DND-41 (cell line): ENCODE data around the gene TAS1R3.

ENCODE experiments used
- ATAC-seq: fragments of 200-7000 bp; cut with Tn5 transposase; 3 replicates; pipeline ENCODE4 v1.9.1; 2021; ENCODE audit warnings: low read depth; ENCODE audit not compliant: insufficient read depth
- DNase-seq: peaks from one replicate; pipeline ENCODE4 v3.0.0-alpha.2; 2020
- H2AFZ ChIP-seq: 2 replicates; pipeline ENCODE4 v1.6.0; 2012; ENCODE audit warnings: low read depth, low read length
- H3K27ac ChIP-seq: 2 replicates; pipeline ENCODE4 v1.5.1; 2012; ENCODE audit warnings: low read length, inconsistent platforms
- H3K27me3 ChIP-seq: fragments of 200-600 bp; sonication (generic); 2 replicates; pipeline ENCODE4 v1.6.0; 2012; ENCODE audit warnings: low read length, mild to moderate bottlenecking, inconsistent platforms; ENCODE audit not compliant: insufficient read depth, poor library complexity
- H3K36me3 ChIP-seq: 2 replicates; pipeline ENCODE4 v1.5.1; 2012; ENCODE audit warnings: low read length, inconsistent platforms; ENCODE audit not compliant: insufficient read depth
- H3K4me1 ChIP-seq: 2 replicates; pipeline ENCODE4 v1.5.1; 2012; ENCODE audit warnings: mild to moderate bottlenecking, low read length; ENCODE audit not compliant: insufficient read depth
- H3K4me2 ChIP-seq: 2 replicates; pipeline ENCODE4 v1.6.0; 2012; ENCODE audit warnings: mild to moderate bottlenecking, moderate library complexity, low read length, inconsistent platforms; ENCODE audit not compliant: insufficient read depth
- H3K4me3 ChIP-seq, 2 experiments: fragments of 200-600 bp in 1 of 2; shearing (Covaris generic) in 1 of 2; 2 replicates each; pipeline ENCODE4 v1.5.1; 2012 to 2016; ENCODE audit warnings: inconsistent platforms in 2 of 2, low read length in 2 of 2, mild to moderate bottlenecking in 2 of 2, low read depth in 1 of 2, moderate library complexity in 1 of 2
- H3K79me2 ChIP-seq: 2 replicates; pipeline ENCODE4 v1.6.0; 2012; ENCODE audit warnings: low read length, inconsistent platforms; ENCODE audit not compliant: insufficient read depth
- H3K9ac ChIP-seq: 2 replicates; pipeline ENCODE4 v1.6.0; 2012; ENCODE audit warnings: low read depth, mild to moderate bottlenecking, inconsistent platforms, low read length, moderate library complexity
- H3K9me3 ChIP-seq: 2 replicates; pipeline ENCODE4 v1.5.1; 2012; ENCODE audit warnings: low read length, moderate library complexity, mild to moderate bottlenecking, inconsistent platforms; ENCODE audit not compliant: insufficient read depth, severe bottlenecking
- H4K20me1 ChIP-seq: 2 replicates; pipeline ENCODE4 v1.6.0; 2012; ENCODE audit warnings: low read length; ENCODE audit not compliant: insufficient read depth
- EZH2 ChIP-seq: IDR thresholded peaks from 3 replicates; pipeline ENCODE4 v1.6.1; 2012; ENCODE audit warnings: borderline replicate concordance, low read depth, mild to moderate bottlenecking, moderate library complexity, low read length, inconsistent platforms; ENCODE audit not compliant: severe bottlenecking
- TF ChIP-seq, protein P1 (sequence below): IDR thresholded peaks from 2 replicates; pipeline ENCODE4 v1.5.1; 2012; ENCODE audit warnings: borderline replicate concordance, low read length, moderate library complexity, mild to moderate bottlenecking; ENCODE audit not compliant: poor library complexity, severe bottlenecking; ENCODE audit errors: extremely low read depth

TAS1R3 gene

DNA sequence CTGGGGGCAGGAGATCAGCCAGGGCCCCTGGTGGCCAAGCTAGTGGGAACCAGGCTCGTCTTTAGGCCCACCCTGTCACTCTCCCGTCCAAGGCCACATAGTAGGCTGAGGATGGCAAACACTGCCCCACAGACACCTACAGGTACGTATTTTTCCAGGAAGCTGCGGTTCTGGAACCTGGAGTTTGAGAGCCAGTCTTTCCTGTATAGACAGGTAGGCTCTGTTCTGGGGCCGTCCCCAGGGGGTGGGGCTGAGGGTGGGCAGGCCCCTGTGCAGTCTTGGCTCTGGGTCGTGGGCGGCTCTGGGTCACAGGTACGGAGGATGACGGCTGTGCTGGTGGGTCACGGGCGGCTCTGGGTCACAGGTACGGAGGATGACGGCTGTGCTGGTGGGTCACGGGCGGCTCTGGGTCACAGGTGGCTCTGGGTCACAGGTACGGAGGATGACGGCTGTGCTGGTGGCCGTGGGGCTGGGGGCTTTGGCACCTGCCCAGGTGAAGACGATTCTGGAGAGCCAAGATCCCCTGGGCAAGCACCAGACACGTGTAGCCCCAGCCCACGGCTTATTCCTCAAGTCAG, 20.5 kb upstream of the TAS1R3 start:
- no peak overlapping the region for H2AFZ ChIP-seq
- peak overlapping the region in 1 of 2 experiments; percentile 96; a peak in 1 of 4 replicates for H3K4me3 ChIP-seq
- H3K79me2 ChIP-seq = peaks cover 76% of the 10 kb centered on the region
- H3K36me3 ChIP-seq = peaks cover 67% of the 10 kb centered on the region
- no peak for TF ChIP-seq EZH2
- TF ChIP-seq, protein P1, sequence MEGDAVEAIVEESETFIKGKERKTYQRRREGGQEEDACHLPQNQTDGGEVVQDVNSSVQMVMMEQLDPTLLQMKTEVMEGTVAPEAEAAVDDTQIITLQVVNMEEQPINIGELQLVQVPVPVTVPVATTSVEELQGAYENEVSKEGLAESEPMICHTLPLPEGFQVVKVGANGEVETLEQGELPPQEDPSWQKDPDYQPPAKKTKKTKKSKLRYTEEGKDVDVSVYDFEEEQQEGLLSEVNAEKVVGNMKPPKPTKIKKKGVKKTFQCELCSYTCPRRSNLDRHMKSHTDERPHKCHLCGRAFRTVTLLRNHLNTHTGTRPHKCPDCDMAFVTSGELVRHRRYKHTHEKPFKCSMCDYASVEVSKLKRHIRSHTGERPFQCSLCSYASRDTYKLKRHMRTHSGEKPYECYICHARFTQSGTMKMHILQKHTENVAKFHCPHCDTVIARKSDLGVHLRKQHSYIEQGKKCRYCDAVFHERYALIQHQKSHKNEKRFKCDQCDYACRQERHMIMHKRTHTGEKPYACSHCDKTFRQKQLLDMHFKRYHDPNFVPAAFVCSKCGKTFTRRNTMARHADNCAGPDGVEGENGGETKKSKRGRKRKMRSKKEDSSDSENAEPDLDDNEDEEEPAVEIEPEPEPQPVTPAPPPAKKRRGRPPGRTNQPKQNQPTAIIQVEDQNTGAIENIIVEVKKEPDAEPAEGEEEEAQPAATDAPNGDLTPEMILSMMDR = no peak
- peak overlapping the region; percentile 76; the same call in 1 of the 2 replicates for H3K4me2 ChIP-seq
- H3K9me3 ChIP-seq = no peaks in the 10 kb centered on the region
- no peak overlapping the region for H3K27ac ChIP-seq
- peaks cover 37% of the 10 kb centered on the region for H3K4me1 ChIP-seq
- ATAC-seq (no peak), DNase-seq (no peak)
- H3K27me3 ChIP-seq = no peaks in the 10 kb centered on the region
- H3K9ac ChIP-seq = peak overlapping the region; percentile 96; the same call in 1 of the 2 replicates
- peaks cover 65% of the 10 kb centered on the region for H4K20me1 ChIP-seq

DNA sequence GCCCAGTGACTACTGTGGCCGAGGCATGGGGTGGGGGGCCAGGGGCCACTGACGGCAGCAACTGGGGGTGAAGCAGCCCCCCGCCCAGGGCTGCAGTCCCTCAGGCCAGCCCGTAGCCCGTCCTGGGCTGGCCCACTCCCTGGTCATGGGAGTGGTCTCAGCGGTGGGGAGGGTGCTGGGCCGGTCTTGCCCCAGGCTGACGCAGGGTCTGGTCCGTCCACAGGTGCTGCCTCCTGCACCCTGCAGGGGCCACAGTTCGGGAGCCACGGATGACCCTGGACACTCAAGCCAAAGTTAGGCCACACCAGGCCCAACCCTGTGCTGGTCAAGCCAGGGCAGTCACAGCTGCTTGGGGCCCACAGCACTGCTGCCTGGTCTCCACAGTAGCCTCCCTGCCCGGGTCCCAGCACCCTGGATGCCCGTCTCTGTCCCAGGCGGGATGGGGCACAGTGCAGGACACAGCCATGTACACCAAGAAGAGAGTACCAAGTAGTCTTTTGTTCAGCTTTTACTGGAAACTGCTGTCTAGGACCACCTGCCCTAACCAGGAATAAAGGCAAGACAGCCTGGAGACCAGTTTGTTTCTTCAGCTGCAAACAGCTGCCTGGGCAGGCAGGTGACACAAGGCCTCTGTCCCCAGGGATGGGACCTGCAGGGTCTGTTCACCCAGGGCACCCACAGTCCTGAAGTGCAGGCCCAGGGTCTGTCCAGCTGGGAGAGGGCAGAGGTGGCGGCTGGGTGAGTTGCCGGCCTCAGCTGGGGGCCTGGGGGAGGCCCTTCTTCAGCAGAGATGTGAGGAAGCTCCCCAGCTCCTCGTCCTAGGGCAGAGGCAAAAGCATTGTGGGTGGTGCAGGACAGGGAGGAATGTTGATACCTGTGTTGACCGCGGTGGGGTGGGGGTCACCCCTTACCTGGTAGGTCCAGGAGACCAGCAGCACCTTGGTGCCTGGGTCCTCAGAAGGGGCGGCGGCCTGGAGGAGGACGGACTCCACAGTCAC, 19.7 kb upstream of the TAS1R3 start:
- peaks cover 58% of the 10 kb centered on the region for H4K20me1 ChIP-seq
- no peak overlapping the region for H3K9ac ChIP-seq
- H3K9me3 ChIP-seq = no peaks in the 10 kb centered on the region
- H3K4me1 ChIP-seq = peaks cover 29% of the 10 kb centered on the region
- ATAC-seq = no peak
- H3K36me3 ChIP-seq = peaks cover 71% of the 10 kb centered on the region
- DNase-seq = no peak
- H2AFZ ChIP-seq = no peak overlapping the region
- TF ChIP-seq, protein P1 = no peak
- TF ChIP-seq EZH2 = no peak
- peaks cover 70% of the 10 kb centered on the region for H3K79me2 ChIP-seq
- no peak overlapping the region for H3K4me3 ChIP-seq
- no peak overlapping the region for H3K4me2 ChIP-seq
- no peaks in the 10 kb centered on the region for H3K27me3 ChIP-seq
- no peak overlapping the region for H3K27ac ChIP-seq

DNA sequence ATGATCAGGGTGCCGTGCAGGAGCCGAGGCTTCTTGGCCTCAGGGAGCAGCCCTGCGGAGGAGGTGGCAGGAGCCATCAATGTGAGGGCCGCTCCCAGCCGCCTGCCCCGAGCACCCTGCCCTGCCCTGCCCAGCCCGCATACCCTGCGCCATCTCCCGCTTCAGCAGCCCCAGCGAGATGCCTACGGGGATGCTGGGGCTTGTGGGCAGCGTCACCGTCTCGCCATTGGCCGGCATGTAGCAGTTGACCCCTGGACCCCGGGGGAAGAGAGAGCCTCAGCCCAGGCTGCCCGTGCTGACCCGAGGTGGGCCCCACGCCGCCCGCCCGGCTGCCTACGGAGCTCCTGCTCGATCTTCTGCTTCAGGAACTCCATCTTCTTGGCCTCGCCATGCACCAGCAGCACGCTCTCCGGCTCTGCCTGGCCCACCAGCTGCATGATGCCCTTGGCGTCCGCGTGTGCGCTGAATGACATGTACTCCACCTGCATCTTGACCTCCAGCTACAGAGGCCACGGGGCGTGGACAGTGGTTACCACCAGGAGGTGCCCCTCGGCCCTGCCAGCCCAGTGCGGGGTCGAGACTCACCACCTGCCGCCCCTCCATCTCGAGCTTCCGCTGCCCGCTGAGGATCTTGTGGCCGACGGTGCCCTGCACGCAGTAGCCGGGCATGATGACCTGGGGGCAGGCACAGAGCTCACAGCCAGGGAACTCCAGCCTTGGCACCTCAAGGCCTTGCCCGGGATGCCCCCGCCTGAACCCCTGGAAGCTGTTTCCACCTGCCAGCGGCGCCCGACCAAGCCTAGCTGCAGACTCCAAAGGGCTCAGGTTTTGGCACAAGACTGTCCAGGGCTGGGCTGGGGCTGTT, 18.4 kb upstream of the TAS1R3 start:
- peaks cover 78% of the 10 kb centered on the region for H3K36me3 ChIP-seq
- H3K27ac ChIP-seq = no peak overlapping the region
- no peak for DNase-seq
- H3K79me2 ChIP-seq = peaks cover 65% of the 10 kb centered on the region
- H2AFZ ChIP-seq = no peak overlapping the region
- TF ChIP-seq, protein P1 = no peak
- TF ChIP-seq EZH2 = no peak
- peaks cover 55% of the 10 kb centered on the region for H4K20me1 ChIP-seq
- H3K4me1 ChIP-seq = peaks cover 20% of the 10 kb centered on the region
- no peak overlapping the region for H3K9ac ChIP-seq
- H3K4me2 ChIP-seq = no peak overlapping the region
- no peaks in the 10 kb centered on the region for H3K27me3 ChIP-seq
- no peaks in the 10 kb centered on the region for H3K9me3 ChIP-seq
- ATAC-seq = no peak
- H3K4me3 ChIP-seq = no peak overlapping the region
